Measurements from ENCODE around the gene ICAM5.

GRCh38 chr19:10343495-10343894 lies 53.7 kb downstream of the ICAM5 start:
- TF ChIP-seq TAF1 (IDR thresholded peaks at IDR 0.05; ENCODE audit: low read depth, low read length) (no peak), POLR2A (IDR thresholded peaks at IDR 0.05; ENCODE audit: low read depth, low read length) (no peak), POLR2AphosphoS5 (IDR thresholded peaks at IDR 0.05; ENCODE audit: low read depth, low read length) (no peak), POU2F2 (IDR thresholded peaks at IDR 0.05; ENCODE audit: low read depth, low read length) (no peak)
